ENCODE measurements around the gene OLFML3. TPM values are rescaled to one million over a fixed set of nuclear protein-coding genes. Genes with fewer than 3 reads are reported as not detected.
A peak's percentile ranks its signal among the peaks of the same experiment; 100 is the strongest.

Gene OLFML3
- total RNA-seq, 1 donor from 2014 or later = 6.1 TPM

DNA sequence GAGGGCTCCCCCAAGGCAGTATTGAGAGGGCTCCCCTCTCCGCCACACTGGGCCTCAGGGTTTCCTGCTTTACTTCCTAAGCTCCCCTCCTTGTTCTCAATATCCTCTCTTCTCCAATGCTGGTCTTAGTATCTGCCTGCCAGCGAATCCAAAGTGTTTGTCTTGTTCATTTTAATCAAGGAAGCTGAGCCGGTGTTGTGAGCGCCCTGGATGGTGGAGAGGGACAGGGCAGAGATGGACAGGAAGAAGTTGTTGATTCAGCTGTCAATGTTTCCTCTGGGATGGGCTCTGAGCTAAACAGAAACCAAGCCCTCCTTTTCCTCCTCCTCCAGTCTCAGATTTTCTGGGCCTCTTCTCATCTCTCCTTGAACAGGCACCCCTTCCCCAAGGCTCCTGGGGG is 5.4 kb downstream of the OLFML3 start:
- Mint-ChIP-seq H3K4me1 (peaks cover 26% of the 10 kb centered on the region), H3K27me3 (ENCODE audit: low read depth) (no peaks in the 10 kb centered on the region), H3K4me3 (no peak overlapping the region), H3K36me3 (ENCODE audit: low read depth) (peaks cover 6% of the 10 kb centered on the region), H3K9me3 (peaks cover 3% of the 10 kb centered on the region), H3K27ac (ENCODE audit: unreplicated experiment) (peak overlapping the region; percentile 50)
- DNase-seq (ENCODE audit: low read depth, low spot score) = no peak
- TF ChIP-seq, protein P1, sequence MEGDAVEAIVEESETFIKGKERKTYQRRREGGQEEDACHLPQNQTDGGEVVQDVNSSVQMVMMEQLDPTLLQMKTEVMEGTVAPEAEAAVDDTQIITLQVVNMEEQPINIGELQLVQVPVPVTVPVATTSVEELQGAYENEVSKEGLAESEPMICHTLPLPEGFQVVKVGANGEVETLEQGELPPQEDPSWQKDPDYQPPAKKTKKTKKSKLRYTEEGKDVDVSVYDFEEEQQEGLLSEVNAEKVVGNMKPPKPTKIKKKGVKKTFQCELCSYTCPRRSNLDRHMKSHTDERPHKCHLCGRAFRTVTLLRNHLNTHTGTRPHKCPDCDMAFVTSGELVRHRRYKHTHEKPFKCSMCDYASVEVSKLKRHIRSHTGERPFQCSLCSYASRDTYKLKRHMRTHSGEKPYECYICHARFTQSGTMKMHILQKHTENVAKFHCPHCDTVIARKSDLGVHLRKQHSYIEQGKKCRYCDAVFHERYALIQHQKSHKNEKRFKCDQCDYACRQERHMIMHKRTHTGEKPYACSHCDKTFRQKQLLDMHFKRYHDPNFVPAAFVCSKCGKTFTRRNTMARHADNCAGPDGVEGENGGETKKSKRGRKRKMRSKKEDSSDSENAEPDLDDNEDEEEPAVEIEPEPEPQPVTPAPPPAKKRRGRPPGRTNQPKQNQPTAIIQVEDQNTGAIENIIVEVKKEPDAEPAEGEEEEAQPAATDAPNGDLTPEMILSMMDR (conservative IDR thresholded peaks at IDR 0.05) = no peak

DNA sequence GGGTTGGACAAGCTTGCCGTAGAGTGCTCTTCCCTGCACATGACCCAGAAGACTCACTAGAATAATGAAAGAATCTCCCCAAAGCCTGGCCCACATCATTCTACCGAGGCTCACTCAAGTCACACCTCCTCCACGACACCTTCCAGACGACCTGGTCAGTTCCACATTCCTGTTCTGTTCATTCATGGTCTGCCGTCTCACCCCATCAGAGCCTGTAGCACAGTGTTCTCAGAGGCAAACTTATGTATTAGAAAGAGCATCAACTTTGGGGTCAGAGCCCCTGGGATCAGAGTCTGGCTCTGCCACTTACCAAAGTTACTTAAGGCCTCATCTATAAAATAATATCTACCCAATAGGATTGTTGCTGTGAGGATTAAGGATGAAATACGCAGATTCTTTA is 7.5 kb downstream of the OLFML3 start:
- Mint-ChIP-seq H3K9me3 (peaks cover 3% of the 10 kb centered on the region), H3K36me3 (ENCODE audit: low read depth) (peaks cover 6% of the 10 kb centered on the region), H3K4me3 (no peak overlapping the region), H3K27ac (ENCODE audit: unreplicated experiment) (no peak overlapping the region), H3K27me3 (ENCODE audit: low read depth) (no peaks in the 10 kb centered on the region), H3K4me1 (peaks cover 21% of the 10 kb centered on the region)
- TF ChIP-seq, protein P1 (conservative IDR thresholded peaks at IDR 0.05) = no peak
- no peak for DNase-seq (ENCODE audit: low read depth, low spot score)

DNA sequence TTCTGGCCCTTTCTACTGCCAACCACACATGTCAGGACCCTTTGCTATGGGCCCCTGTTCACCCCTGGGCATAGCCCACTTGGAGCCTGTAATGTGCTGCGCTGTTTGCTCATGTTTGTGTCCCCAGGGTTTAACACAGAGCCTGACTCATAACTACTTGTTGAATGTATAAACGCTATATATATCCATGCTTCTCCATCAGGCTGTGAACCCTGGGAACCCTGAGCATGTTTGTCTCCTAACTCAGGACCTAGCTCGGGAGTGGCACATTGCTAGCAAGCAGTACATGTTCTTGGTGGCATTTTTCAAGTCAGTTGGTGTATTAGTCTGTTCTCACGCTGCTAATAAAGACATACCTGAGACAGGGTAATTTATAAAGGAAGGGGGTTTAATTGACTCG is 8.0 kb downstream of the OLFML3 start:
- Mint-ChIP-seq H3K9me3 (peaks cover 3% of the 10 kb centered on the region), H3K36me3 (ENCODE audit: low read depth) (peaks cover 6% of the 10 kb centered on the region), H3K27me3 (ENCODE audit: low read depth) (no peaks in the 10 kb centered on the region), H3K27ac (ENCODE audit: unreplicated experiment) (peak overlapping the region; percentile 10), H3K4me1 (peaks cover 16% of the 10 kb centered on the region), H3K4me3 (no peak overlapping the region)
- TF ChIP-seq, protein P1 (conservative IDR thresholded peaks at IDR 0.05) = no peak
- no peak for DNase-seq (ENCODE audit: low read depth, low spot score)

DNA sequence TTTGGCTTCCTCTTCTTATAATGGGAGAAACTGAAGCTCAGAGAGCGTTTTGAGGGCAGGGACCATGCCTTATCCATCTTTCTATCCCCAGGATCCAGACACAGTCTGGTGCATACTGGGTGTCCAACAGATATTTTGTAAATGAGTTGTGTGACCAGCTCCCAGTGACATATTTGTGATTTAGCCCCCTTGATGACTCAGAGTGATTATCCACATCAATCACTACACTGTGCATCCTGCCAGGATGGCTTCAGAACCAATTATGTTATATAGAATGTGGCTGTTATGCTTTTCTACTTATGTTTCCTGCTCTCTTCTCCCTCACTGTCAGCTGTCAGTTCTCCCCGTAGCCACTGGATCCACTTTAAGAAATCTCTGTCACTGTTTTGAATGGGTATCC is 11.3 kb downstream of the OLFML3 start:
- TF ChIP-seq, protein P1 (conservative IDR thresholded peaks at IDR 0.05) = no peak
- Mint-ChIP-seq H3K27me3 (ENCODE audit: low read depth) (no peaks in the 10 kb centered on the region), H3K4me1 (no peaks in the 10 kb centered on the region), H3K27ac (ENCODE audit: unreplicated experiment) (no peak overlapping the region), H3K9me3 (peaks cover 13% of the 10 kb centered on the region), H3K36me3 (ENCODE audit: low read depth) (peaks cover 14% of the 10 kb centered on the region), H3K4me3 (no peak overlapping the region)
- no peak for DNase-seq (ENCODE audit: low read depth, low spot score)

DNA sequence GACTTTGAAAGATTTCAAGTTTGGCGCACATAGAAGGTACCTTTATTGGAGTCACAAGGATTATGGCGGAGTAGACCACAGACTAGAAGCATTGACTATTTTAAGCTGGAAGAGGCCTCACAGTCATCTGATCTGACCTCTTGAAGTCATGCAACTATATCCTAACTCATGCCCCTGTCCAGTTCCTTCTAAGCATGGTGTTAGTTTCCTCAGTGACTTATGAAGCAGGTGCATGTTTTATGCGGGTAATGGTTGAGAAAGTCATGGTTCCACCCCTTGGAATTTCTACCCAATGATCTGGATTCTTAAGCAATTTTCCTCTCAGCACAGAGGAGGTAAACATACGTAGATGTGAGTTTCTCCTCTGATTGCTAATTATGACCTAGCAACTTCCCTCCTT is 11.7 kb downstream of the OLFML3 start:
- TF ChIP-seq, protein P1 (conservative IDR thresholded peaks at IDR 0.05) = no peak
- peaks cover 15% of the 10 kb centered on the region for H3K9me3 Mint-ChIP-seq
- H3K4me1 Mint-ChIP-seq = no peaks in the 10 kb centered on the region
- no peaks in the 10 kb centered on the region for H3K27me3 Mint-ChIP-seq (ENCODE audit: low read depth)
- no peak for DNase-seq (ENCODE audit: low read depth, low spot score)
- no peak overlapping the region for H3K27ac Mint-ChIP-seq (ENCODE audit: unreplicated experiment)
- peaks cover 15% of the 10 kb centered on the region for H3K36me3 Mint-ChIP-seq (ENCODE audit: low read depth)
- H3K4me3 Mint-ChIP-seq = no peak overlapping the region

Measured in neural crest cell (in vitro differentiated cells).